T-helper 9 cell (primary cell): ENCODE results near the gene ABHD15.

ENCODE experiments used
- DNase-seq: peaks from one replicate; pipeline ENCODE4 v3.0.0-alpha.2; 2020

Gene ABHD15

DNA sequence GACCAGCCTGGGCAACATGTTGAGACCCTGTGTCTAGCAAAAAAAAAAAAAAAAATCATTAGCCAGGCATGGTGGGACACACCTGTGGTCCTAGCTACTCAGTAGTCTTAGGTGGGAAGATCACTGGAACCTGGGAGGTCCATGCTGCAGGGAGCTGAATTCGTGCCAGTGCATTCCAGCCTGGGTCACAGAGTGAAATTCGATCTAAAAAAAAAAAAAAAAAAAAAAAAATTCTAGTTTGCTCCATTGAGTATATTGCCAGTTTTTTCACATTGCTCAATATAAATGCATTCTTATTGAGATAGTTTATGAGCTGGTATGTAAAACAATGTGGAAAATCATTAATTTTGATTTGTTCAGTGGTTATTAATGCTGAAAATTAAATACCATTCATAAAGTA is 52.0 kb downstream of the ABHD15 start:
- DNase-seq = no peak

GRCh38 chr17:29510953-29511352 is 55.9 kb downstream of the ABHD15 start:
- DNase-seq = no peak
